Measurements from ENCODE around the gene ADNP. TPM values are rescaled to one million over a fixed set of nuclear protein-coding genes. Genes with fewer than 3 reads are reported as not detected.

The ADNP gene
- total RNA-seq, 1 experiment from 2014 or later: 143 TPM

- Histone ChIP-seq H3K9ac (ENCODE audit: extremely low read depth, insufficient read length, low read length) (no peak overlapping the region), H4K8ac (replicated peaks; ENCODE audit: insufficient read length, low read depth, low read length) (no peak overlapping the region), H2BK20ac (ENCODE audit: low read depth, low read length, poor library complexity, severe bottlenecking) (no peak overlapping the region), H4K91ac (ENCODE audit: insufficient read length, low read depth, low read length) (no peak overlapping the region), H3K27me3 (ENCODE audit: insufficient read depth, low read length) (no peaks in the 10 kb centered on the region), H2BK12ac (ENCODE audit: insufficient read length, low read depth, low read length) (no peak overlapping the region), H4K20me1 (ENCODE audit: control insufficient read depth, insufficient read depth, insufficient read length) (no peaks in the 10 kb centered on the region), H3K23ac (ENCODE audit: insufficient read length, low read depth, low read length) (no peak overlapping the region), H3K27ac (ENCODE audit: insufficient read length, low read depth, low read length) (no peak overlapping the region), H2BK5ac (ENCODE audit: insufficient read length, low read length) (no peak overlapping the region), H3T11ph (ENCODE audit: low read length) (no peak overlapping the region), H2AK5ac (ENCODE audit: insufficient read length, low read length) (no peak overlapping the region), H3K23me2 (ENCODE audit: insufficient read length, low read depth, low read length, poor library complexity, severe bottlenecking) (no peaks in the 10 kb centered on the region), H4K5ac (ENCODE audit: insufficient read length, low read depth, low read length) (no peak overlapping the region), H3K9me3 (ENCODE audit: control insufficient read depth, low read depth, low read length) (no peaks in the 10 kb centered on the region), H3K4me1 (ENCODE audit: insufficient read depth, low read length) (no peaks in the 10 kb centered on the region), H3K79me2 (ENCODE audit: insufficient read depth, low read length) (peaks cover 28% of the 10 kb centered on the region; the same call in 1 of the 2 replicates), H3K18ac (ENCODE audit: insufficient read length, low read depth, low read length) (no peak overlapping the region), H2BK120ac (ENCODE audit: low read depth, low read length, poor library complexity, severe bottlenecking) (no peak overlapping the region), H3K14ac (ENCODE audit: insufficient read depth, low read length) (no peak overlapping the region), H3K79me1 (ENCODE audit: insufficient read depth, low read depth, low read length, poor library complexity, severe bottlenecking) (peaks cover 3% of the 10 kb centered on the region), H3K4me2 (ENCODE audit: insufficient read depth, insufficient read length, low read length) (no peak overlapping the region), H3K56ac (ENCODE audit: insufficient read length, low read depth, low read length) (no peak overlapping the region), H3K4ac (ENCODE audit: low read depth, low read length) (no peak overlapping the region), H2AFZ (ENCODE audit: low read length) (no peak overlapping the region), H2BK15ac (ENCODE audit: low read depth, low read length) (no peak overlapping the region)
- no CpG with 5 or more reads among the region's 8 CpGs for WGBS (ENCODE audit: extremely low coverage, insufficient read length, low lambda C conversion rate)
- peaks cover 31 to 68% (median 64%) of the 10 kb centered on the region in 3 experiments; a peak in 6 of 7 replicates for H3K36me3 Mint-ChIP-seq (ENCODE audit: insufficient read depth in 1 of 3, low read depth in 3 of 3)
- no peak overlapping the region for H3K4me3 Mint-ChIP-seq
- H3K27ac Mint-ChIP-seq: no peak overlapping the region
- DNase-seq: no peak
- H3K4me1 Mint-ChIP-seq: peaks cover 13 to 16% of the 10 kb centered on the region in 2 experiments; a peak in 3 of 4 replicates
- no peaks in the 10 kb centered on the region for H3K9me3 Mint-ChIP-seq
- TF ChIP-seq CTCF (conservative IDR thresholded peaks at IDR 0.05): no peak
- H3K27me3 Mint-ChIP-seq (ENCODE audit: low read depth): no peaks in the 10 kb centered on the region
Measured at GRCh38 chr20:50903353-50904051, 27.7 kb downstream of the ADNP start.
